GM12873 (cell line): ENCODE data around the gene SAP30.

Experiments used
- CTCF ChIP-seq: IDR thresholded peaks from 2 replicates; pipeline ENCODE4 v1.5.1; 2012; ENCODE audit warnings: low read depth, mild to moderate bottlenecking, moderate library complexity, low read length, control low read depth; ENCODE audit not compliant: insufficient read depth; ENCODE audit errors: missing control alignments

Gene SAP30

GRCh38 chr4:173404296-173404865, 33.6 kb downstream of the SAP30 start:
- TF ChIP-seq CTCF: no peak

GRCh38 chr4:173405840-173406606, 35.3 kb downstream of the SAP30 start:
- TF ChIP-seq CTCF: no peak

- no peak for TF ChIP-seq CTCF
These were observed 39.3 kb downstream of the SAP30 start for GRCh38 chr4:173410079-173410478.

GRCh38 chr4:173411106-173411693, 40.4 kb downstream of the SAP30 start:
- no peak for TF ChIP-seq CTCF

- no peak for TF ChIP-seq CTCF
These were observed 42.3 kb downstream of the SAP30 start for GRCh38 chr4:173413036-173413435.

- no peak for TF ChIP-seq CTCF
These were observed 43.7 kb downstream of the SAP30 start for GRCh38 chr4:173414456-173414855.

GRCh38 chr4:173415092-173415491, 44.3 kb downstream of the SAP30 start:
- no peak for TF ChIP-seq CTCF
